GM20000 (cell line): Measurements from ENCODE around the gene C2orf76.
"Not testable (repeated sequence)": the region's sequence is repeated elsewhere in the genome, so short reads cannot be mapped to it uniquely, and the experiment has no call there.

Experiments
- DNase-seq: peaks from one replicate; pipeline ENCODE4 v3.0.0; 2012; ENCODE audit warnings: low spot score
- TF ChIP-seq, protein P1 (sequence below): IDR thresholded peaks from 2 replicates; pipeline ENCODE4 v1.5.1; 2012; ENCODE audit warnings: mild to moderate bottlenecking, control low read depth; ENCODE audit errors: extremely low read depth, missing control alignments

C2orf76 gene

GRCh38 chr2:119282996-119283511, 83.6 kb downstream of the C2orf76 start:
- TF ChIP-seq, protein P1, sequence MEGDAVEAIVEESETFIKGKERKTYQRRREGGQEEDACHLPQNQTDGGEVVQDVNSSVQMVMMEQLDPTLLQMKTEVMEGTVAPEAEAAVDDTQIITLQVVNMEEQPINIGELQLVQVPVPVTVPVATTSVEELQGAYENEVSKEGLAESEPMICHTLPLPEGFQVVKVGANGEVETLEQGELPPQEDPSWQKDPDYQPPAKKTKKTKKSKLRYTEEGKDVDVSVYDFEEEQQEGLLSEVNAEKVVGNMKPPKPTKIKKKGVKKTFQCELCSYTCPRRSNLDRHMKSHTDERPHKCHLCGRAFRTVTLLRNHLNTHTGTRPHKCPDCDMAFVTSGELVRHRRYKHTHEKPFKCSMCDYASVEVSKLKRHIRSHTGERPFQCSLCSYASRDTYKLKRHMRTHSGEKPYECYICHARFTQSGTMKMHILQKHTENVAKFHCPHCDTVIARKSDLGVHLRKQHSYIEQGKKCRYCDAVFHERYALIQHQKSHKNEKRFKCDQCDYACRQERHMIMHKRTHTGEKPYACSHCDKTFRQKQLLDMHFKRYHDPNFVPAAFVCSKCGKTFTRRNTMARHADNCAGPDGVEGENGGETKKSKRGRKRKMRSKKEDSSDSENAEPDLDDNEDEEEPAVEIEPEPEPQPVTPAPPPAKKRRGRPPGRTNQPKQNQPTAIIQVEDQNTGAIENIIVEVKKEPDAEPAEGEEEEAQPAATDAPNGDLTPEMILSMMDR: no peak
- no peak for DNase-seq

GRCh38 chr2:119282146-119282995, 84.3 kb downstream of the C2orf76 start:
- TF ChIP-seq, protein P1: no peak
- no peak for DNase-seq

GRCh38 chr2:119280680-119281079, 86.0 kb downstream of the C2orf76 start:
- no peak for DNase-seq
- TF ChIP-seq, protein P1: no peak

DNA sequence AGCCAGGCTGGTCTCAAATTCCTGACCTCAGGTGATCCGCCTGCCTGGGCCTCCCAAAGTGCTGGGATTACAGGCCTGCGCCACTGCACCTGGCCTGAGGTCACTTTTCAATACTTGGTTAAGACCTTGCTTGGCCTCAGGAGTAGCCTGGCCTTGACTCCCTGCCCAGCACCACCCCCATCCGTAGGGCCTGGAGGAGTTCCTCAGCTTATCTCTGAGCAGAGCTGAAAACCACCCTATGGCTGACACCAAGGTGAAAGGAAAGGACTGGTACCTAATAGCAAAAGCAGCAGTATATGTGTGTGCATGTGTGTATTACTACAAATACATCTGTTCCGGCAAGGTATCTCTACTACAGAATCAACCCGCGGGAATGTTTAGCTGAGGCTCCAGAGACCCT, 87.0 kb downstream of the C2orf76 start:
- no peak for DNase-seq
- TF ChIP-seq, protein P1: no peak

- no peak for DNase-seq
- TF ChIP-seq, protein P1: no peak
These were observed 87.7 kb downstream of the C2orf76 start for GRCh38 chr2:119278946-119279345.

DNA sequence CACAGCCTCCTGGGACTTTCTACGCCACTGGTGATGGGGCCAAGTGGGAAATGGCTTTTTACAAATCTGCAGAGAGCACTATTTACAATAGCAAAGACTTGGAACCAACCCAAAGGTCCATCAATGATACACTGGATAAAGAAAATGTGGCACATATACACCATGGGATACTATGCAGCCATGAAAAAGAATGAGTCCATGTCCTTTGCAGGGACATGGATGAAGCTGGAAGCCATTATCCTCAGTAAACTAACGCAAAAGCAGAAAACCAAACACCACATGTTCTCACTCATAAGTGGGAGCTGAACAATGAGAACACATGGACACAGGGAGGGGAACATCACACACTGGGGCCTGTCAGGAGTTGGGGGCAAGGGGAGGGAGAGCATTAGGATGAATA, 88.2 kb downstream of the C2orf76 start:
- not testable (repeated sequence) for DNase-seq

GRCh38 chr2:119276864-119277263, 89.8 kb downstream of the C2orf76 start:
- DNase-seq: no peak
- TF ChIP-seq, protein P1: no peak

- TF ChIP-seq, protein P1: no peak
- DNase-seq: no peak
These were observed 99.0 kb downstream of the C2orf76 start for GRCh38 chr2:119267604-119268003.
